ENCODE results near the gene NKAIN2.
A peak's percentile ranks its signal among the peaks of the same experiment; 100 is the strongest.

The NKAIN2 gene

DNA sequence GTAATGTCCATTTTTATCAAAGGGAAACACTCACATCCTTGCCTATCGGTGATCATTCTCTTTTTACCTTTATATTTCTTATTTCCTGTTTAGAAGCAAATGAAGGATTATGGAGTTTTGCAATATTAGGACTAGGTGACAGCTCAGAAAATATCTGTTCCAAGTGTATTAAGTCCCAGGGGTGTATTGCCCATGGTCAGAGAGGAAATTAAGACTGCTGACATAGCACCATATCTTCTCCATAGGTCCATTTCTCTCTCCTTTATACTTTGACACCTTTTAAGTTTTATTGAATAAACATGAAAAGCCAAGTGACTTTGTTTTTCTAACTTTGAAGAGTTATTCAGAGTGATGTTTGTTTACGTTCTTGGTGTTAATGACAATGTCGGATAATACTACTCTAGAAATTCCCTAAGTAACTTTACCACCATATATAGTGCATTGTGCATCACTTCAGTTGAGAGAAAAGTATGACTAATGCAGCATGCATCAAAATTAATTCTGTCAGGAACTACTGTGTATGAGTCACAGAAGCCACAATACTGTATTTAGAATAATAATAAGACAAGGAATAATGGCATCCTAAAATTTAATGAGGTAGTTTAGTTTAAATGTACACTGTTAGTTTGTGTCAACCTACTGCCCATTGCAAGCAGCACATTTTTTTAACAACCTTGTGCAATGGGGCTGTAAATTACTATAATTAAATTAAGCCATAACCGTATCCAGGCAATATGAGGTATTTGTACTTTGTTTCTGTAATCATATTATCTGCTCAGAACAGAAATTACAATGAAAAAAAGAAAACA lies 684.2 kb downstream of the NKAIN2 start (continued):
- peak; percentile 97 for TF ChIP-seq GLI2 (tag by site-specific recombination; IDR thresholded peaks at IDR 0.05; ENCODE audit: borderline replicate concordance, low read depth)
- peak; percentile 78 for TF ChIP-seq FEZF1 (tag by site-specific recombination; IDR thresholded peaks at IDR 0.05)
- peak; percentile 61; the same call in 1 of the 2 replicates for TF ChIP-seq ZNF558 (tag by site-specific recombination; IDR thresholded peaks at IDR 0.05)
- peak; percentile 96 for TF ChIP-seq ZNF843 (tag by site-specific recombination; IDR thresholded peaks at IDR 0.05)
- TF ChIP-seq ZNF202 (tag by site-specific recombination; IDR thresholded peaks at IDR 0.05; ENCODE audit: borderline replicate concordance) = no peak
- TF ChIP-seq ZNF341 (tag by site-specific recombination; IDR thresholded peaks at IDR 0.05; ENCODE audit: low read depth) = no peak
- TF ChIP-seq, protein P1, sequence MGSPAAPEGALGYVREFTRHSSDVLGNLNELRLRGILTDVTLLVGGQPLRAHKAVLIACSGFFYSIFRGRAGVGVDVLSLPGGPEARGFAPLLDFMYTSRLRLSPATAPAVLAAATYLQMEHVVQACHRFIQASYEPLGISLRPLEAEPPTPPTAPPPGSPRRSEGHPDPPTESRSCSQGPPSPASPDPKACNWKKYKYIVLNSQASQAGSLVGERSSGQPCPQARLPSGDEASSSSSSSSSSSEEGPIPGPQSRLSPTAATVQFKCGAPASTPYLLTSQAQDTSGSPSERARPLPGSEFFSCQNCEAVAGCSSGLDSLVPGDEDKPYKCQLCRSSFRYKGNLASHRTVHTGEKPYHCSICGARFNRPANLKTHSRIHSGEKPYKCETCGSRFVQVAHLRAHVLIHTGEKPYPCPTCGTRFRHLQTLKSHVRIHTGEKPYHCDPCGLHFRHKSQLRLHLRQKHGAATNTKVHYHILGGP (tag by site-specific recombination; IDR thresholded peaks at IDR 0.05) = peak; percentile 97
- peak; percentile 46; the same call in 1 of the 2 replicates for TF ChIP-seq GFI1B (tag by site-specific recombination; IDR thresholded peaks at IDR 0.05)
- peak; percentile 75; the same call in 1 of the 2 replicates for TF ChIP-seq ZNF501 (tag by site-specific recombination; IDR thresholded peaks at IDR 0.05)
- no peak for TF ChIP-seq ZNF174 (tag by site-specific recombination; IDR thresholded peaks at IDR 0.05)
- TF ChIP-seq, protein P2, sequence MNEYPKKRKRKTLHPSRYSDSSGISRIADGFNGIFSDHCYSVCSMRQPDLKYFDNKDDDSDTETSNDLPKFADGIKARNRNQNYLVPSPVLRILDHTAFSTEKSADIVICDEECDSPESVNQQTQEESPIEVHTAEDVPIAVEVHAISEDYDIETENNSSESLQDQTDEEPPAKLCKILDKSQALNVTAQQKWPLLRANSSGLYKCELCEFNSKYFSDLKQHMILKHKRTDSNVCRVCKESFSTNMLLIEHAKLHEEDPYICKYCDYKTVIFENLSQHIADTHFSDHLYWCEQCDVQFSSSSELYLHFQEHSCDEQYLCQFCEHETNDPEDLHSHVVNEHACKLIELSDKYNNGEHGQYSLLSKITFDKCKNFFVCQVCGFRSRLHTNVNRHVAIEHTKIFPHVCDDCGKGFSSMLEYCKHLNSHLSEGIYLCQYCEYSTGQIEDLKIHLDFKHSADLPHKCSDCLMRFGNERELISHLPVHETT (tag by site-specific recombination; IDR thresholded peaks at IDR 0.05) = peak; percentile 98
- TF ChIP-seq, protein P3, sequence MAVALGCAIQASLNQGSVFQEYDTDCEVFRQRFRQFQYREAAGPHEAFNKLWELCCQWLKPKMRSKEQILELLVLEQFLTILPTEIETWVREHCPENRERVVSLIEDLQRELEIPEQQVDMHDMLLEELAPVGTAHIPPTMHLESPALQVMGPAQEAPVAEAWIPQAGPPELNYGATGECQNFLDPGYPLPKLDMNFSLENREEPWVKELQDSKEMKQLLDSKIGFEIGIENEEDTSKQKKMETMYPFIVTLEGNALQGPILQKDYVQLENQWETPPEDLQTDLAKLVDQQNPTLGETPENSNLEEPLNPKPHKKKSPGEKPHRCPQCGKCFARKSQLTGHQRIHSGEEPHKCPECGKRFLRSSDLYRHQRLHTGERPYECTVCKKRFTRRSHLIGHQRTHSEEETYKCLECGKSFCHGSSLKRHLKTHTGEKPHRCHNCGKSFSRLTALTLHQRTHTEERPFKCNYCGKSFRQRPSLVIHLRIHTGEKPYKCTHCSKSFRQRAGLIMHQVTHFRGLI (tag by site-specific recombination; IDR thresholded peaks at IDR 0.05) = peak; percentile 57; the same call in 1 of the 2 replicates
- TF ChIP-seq ZBTB8A (tag by site-specific recombination; IDR thresholded peaks at IDR 0.05) = peak; percentile 35; the same call in 1 of the 2 replicates
- peak; percentile 41 for TF ChIP-seq ZNF529 (tag by site-specific recombination; IDR thresholded peaks at IDR 0.05; ENCODE audit: insufficient replicate concordance)
- peak; percentile 57; the same call in 1 of the 2 replicates for TF ChIP-seq ZNF76 (tag by site-specific recombination; IDR thresholded peaks at IDR 0.05; ENCODE audit: borderline replicate concordance, low read depth)
- TF ChIP-seq ZBTB1 (tag by site-specific recombination; IDR thresholded peaks at IDR 0.05) = peak; percentile 86
- peak; percentile 94 for TF ChIP-seq IKZF3 (tag by site-specific recombination; IDR thresholded peaks at IDR 0.05)

DNA sequence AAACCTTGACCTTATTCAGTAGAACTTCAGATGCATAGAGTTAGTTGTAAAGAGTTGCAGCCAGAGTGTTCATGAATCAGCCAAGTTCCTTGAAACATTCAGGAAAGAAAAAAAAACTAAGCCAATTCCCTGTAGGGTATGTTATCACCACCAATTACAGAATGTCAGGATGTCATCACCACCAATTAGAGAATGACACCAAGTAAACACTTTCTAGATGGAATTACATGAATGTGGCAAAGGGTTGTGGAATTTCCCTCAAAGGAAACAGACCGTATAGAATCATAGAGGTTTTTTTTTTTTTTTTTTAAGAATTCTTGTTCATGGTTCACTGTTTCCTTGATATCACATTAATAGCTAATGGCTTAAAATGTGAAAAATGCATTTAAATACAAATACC lies 686.5 kb downstream of the NKAIN2 start:
- CTCF ChIA-PET = interaction anchor here (0.6 kb wide), 1 partner anchor 321 kb away, joined by 5 read pairs; no protein-coding TSS in a partner anchor
- no peak for TF ChIP-seq ZBTB48 (tag by site-specific recombination; IDR thresholded peaks at IDR 0.05)
- no peak for TF ChIP-seq ZNF768 (tag by site-specific recombination; IDR thresholded peaks at IDR 0.05)
- TF ChIP-seq ZNF530 (tag by site-specific recombination; IDR thresholded peaks at IDR 0.05; ENCODE audit: low read depth) = no peak
- no peak for TF ChIP-seq EGR2 (tag by site-specific recombination; IDR thresholded peaks at IDR 0.05; ENCODE audit: low read depth)
- no peak for TF ChIP-seq ZNF416 (tag by site-specific recombination; IDR thresholded peaks at IDR 0.05)
- no peak for TF ChIP-seq ZNF555 (tag by site-specific recombination; conservative IDR thresholded peaks at IDR 0.05)
- TF ChIP-seq, protein P4, sequence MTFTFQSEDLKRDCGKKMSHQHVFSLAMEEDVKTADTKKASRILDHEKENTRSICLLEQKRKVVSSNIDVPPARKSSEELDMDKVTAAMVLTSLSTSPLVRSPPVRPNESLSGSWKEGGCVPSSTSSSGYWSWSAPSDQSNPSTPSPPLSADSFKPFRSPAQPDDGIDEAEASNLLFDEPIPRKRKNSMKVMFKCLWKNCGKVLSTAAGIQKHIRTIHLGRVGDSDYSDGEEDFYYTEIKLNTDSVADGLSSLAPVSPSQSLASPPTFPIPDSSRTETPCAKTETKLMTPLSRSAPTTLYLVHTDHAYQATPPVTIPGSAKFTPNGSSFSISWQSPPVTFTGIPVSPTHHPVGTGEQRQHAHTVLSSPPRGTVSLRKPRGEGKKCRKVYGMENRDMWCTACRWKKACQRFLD (tag by site-specific recombination; IDR thresholded peaks at IDR 0.05) = no peak
- TF ChIP-seq ZNF174 (tag by site-specific recombination; IDR thresholded peaks at IDR 0.05) = no peak
- TF ChIP-seq ZNF660 (tag by site-specific recombination; IDR thresholded peaks at IDR 0.05) = no peak
- no peak for TF ChIP-seq ZNF610 (tag by site-specific recombination; IDR thresholded peaks at IDR 0.05; ENCODE audit: borderline replicate concordance)
- no peak for TF ChIP-seq KLF7 (tag by site-specific recombination; IDR thresholded peaks at IDR 0.05; ENCODE audit: borderline replicate concordance)
- no peak for TF ChIP-seq ZNF701 (tag by site-specific recombination; IDR thresholded peaks at IDR 0.05)
- no peak for TF ChIP-seq ZNF521 (tag by site-specific recombination; IDR thresholded peaks at IDR 0.05)
- no peak for TF ChIP-seq SCRT2 (tag by site-specific recombination; IDR thresholded peaks at IDR 0.05)
- TF ChIP-seq YY2 (tag by site-specific recombination; IDR thresholded peaks at IDR 0.05) = no peak
- TF ChIP-seq GFI1B (tag by site-specific recombination; IDR thresholded peaks at IDR 0.05) = no peak
- no peak for TF ChIP-seq ZNF596 (tag by site-specific recombination; IDR thresholded peaks at IDR 0.05)
- no peak for TF ChIP-seq ZNF707 (tag by site-specific recombination; IDR thresholded peaks at IDR 0.05)

More for the DNA sequence above, 686.5 kb downstream of the NKAIN2 start:
- Histone ChIP-seq H3K4me3 (ENCODE audit: low read depth, low read length) (no peak overlapping the region), H3K36me3 (ENCODE audit: control insufficient read depth in 2 of 2, insufficient read depth in 1 of 2, low read length in 2 of 2) (no peaks in the 10 kb centered on the region), H3K27ac (ENCODE audit: extremely low read depth, low read depth, low read length) (no peak overlapping the region), H3K9me3 (ENCODE audit: control insufficient read depth, insufficient read depth, low read depth, low read length) (no peaks in the 10 kb centered on the region), H3K4me1 (ENCODE audit: control insufficient read depth, insufficient read depth, low read length) (peaks cover 15% of the 10 kb centered on the region; the same call in 1 of the 2 replicates)
- POLR2A ChIA-PET = no interaction called here
